ENCODE results near the gene ADO. TPM values are rescaled to one million over a fixed set of nuclear protein-coding genes. Genes with fewer than 3 reads are reported as not detected.

ADO gene
- total and polyA plus RNA-seq, 2 of the 13 experiments (the other 11 are each of a cell fraction or from before 2014, with no cell fraction given), result 8.9 to 15.9 TPM

DNA sequence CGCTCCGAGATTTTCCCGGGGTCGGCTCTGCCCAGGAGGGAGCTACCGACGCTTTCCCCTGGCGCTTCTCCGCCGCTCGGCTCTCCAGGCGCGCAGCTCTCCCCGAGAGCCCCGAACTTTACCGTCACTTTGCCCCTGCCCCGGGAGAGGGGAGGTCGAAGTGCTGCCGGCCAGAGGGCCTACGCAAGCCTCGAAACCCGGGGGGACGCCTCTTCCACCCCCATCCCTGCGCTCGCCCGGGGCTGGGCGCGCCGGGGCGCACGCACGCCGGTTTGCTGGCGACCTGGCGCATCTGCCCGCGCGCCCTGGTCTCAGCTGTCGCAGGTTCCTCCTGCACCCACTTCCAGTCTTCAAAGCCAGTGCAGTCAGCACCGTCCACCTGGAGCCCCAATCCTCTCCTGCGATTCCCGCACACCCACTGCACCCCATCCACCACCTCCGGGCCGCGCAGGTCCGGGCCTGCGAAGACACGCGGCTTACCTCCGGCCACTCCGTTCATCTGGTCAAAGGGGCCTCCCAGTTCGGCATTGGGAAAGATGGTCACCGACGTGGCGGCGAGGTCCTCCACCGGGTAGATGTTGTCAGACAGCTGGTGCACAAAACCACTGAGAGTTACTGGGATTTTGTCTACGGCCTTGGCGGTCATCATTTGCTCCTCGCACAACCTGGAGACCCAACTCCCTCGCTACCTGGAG, 11.0 kb downstream of the ADO start:
- H3K27ac ChIP-seq (ENCODE audit: extremely low read length, insufficient read depth, low read length), result no peak overlapping the region
- DNase-seq (ENCODE audit: low spot score), result no peak
- no peaks in the 10 kb centered on the region for H3K79me2 ChIP-seq (ENCODE audit: insufficient read depth, low read length)
- H3K9ac ChIP-seq (ENCODE audit: insufficient read depth, low read depth, low read length), result no peak overlapping the region
- ATAC-seq, result no peak
- 45% methylated on average over 41 of the region's 60 CpGs for WGBS (ENCODE audit: low lambda C conversion rate)
- ChIA-PET POLR2A (interaction anchor here (1.4 to 2.3 kb wide), 3 partner anchors 9 to 317 kb away, joined by 8 to 13 read pairs (median 11); partner anchors contain the start of genes ADO and NRBF2), CTCF (ENCODE audit: low intra/inter-chr PET ratio, low total read pairs) (no interaction called here)
- in situ Hi-C loops (cut with HindIII; ENCODE audit: extremely low pct_ligation_motif_present, low pct_unique_long_range_greater_than_20kb) (loop anchor here (5.0 to 25.0 kb wide), 2 partner anchors 203 to 553 kb away; partner anchors contain the start of gene RTKN2), intact Hi-C loops (cut with micrococcal nuclease; ENCODE audit: unreplicated experiment) (loop anchor here (1.0 kb wide), 2 partner anchors 9 to 318 kb away; partner anchors contain the start of gene NRBF2)
- no peak for FAIRE-seq
- TF ChIP-seq TEAD2 (CRISPR knock-in tag; IDR thresholded peaks at IDR 0.05), result no peak
- TF ChIP-seq, protein P1, sequence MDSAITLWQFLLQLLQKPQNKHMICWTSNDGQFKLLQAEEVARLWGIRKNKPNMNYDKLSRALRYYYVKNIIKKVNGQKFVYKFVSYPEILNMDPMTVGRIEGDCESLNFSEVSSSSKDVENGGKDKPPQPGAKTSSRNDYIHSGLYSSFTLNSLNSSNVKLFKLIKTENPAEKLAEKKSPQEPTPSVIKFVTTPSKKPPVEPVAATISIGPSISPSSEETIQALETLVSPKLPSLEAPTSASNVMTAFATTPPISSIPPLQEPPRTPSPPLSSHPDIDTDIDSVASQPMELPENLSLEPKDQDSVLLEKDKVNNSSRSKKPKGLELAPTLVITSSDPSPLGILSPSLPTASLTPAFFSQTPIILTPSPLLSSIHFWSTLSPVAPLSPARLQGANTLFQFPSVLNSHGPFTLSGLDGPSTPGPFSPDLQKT (CRISPR knock-in tag; IDR thresholded peaks at IDR 0.05; ENCODE audit: borderline replicate concordance), result no peak
- TF ChIP-seq MTF2 (CRISPR knock-in tag; IDR thresholded peaks at IDR 0.05; ENCODE audit: borderline replicate concordance), result peak; percentile 78; the same call in 1 of the 2 replicates
- TF ChIP-seq, protein P2, sequence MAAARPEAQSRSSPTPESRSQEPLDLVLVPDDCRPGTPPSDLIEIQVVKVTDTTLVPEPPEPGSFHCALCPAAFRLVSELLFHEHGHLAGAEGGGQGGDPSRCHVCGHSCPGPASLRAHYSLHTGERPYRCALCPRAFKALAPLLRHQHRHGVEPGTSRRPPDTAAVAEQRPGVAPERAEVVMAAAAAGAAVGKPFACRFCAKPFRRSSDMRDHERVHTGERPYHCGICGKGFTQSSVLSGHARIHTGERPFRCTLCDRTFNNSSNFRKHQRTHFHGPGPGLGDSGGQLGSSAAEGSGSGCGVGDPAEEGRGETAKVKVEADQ (CRISPR knock-in tag; IDR thresholded peaks at IDR 0.05; ENCODE audit: borderline replicate concordance), result no peak
- TF ChIP-seq, protein P3, sequence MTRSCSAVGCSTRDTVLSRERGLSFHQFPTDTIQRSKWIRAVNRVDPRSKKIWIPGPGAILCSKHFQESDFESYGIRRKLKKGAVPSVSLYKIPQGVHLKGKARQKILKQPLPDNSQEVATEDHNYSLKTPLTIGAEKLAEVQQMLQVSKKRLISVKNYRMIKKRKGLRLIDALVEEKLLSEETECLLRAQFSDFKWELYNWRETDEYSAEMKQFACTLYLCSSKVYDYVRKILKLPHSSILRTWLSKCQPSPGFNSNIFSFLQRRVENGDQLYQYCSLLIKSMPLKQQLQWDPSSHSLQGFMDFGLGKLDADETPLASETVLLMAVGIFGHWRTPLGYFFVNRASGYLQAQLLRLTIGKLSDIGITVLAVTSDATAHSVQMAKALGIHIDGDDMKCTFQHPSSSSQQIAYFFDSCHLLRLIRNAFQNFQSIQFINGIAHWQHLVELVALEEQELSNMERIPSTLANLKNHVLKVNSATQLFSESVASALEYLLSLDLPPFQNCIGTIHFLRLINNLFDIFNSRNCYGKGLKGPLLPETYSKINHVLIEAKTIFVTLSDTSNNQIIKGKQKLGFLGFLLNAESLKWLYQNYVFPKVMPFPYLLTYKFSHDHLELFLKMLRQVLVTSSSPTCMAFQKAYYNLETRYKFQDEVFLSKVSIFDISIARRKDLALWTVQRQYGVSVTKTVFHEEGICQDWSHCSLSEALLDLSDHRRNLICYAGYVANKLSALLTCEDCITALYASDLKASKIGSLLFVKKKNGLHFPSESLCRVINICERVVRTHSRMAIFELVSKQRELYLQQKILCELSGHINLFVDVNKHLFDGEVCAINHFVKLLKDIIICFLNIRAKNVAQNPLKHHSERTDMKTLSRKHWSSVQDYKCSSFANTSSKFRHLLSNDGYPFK (CRISPR knock-in tag; IDR thresholded peaks at IDR 0.05; ENCODE audit: borderline replicate concordance), result no peak
- peak; percentile 68; the same call in 1 of the 2 replicates for TF ChIP-seq MTA1 (CRISPR knock-in tag; IDR thresholded peaks at IDR 0.05; ENCODE audit: borderline replicate concordance)
- TF ChIP-seq, protein P4, sequence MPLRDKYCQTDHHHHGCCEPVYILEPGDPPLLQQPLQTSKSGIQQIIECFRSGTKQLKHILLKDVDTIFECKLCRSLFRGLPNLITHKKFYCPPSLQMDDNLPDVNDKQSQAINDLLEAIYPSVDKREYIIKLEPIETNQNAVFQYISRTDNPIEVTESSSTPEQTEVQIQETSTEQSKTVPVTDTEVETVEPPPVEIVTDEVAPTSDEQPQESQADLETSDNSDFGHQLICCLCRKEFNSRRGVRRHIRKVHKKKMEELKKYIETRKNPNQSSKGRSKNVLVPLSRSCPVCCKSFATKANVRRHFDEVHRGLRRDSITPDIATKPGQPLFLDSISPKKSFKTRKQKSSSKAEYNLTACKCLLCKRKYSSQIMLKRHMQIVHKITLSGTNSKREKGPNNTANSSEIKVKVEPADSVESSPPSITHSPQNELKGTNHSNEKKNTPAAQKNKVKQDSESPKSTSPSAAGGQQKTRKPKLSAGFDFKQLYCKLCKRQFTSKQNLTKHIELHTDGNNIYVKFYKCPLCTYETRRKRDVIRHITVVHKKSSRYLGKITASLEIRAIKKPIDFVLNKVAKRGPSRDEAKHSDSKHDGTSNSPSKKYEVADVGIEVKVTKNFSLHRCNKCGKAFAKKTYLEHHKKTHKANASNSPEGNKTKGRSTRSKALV (CRISPR knock-in tag; IDR thresholded peaks at IDR 0.05), result peak; percentile 99
- TF ChIP-seq HDAC6 (IDR thresholded peaks at IDR 0.05; ENCODE audit: low read depth, low read length), result peak; percentile 48; the same call in 1 of the 2 replicates
- TF ChIP-seq DR1 (CRISPR knock-in tag; IDR thresholded peaks at IDR 0.05), result 0 out of 2 replicates have a peak, but pooled peaks have one; percentile 3
- peak; percentile 23 for TF ChIP-seq HNRNPLL (IDR thresholded peaks at IDR 0.05; ENCODE audit: low read depth, low read length, poor library complexity, severe bottlenecking)
- TF ChIP-seq, protein P5, sequence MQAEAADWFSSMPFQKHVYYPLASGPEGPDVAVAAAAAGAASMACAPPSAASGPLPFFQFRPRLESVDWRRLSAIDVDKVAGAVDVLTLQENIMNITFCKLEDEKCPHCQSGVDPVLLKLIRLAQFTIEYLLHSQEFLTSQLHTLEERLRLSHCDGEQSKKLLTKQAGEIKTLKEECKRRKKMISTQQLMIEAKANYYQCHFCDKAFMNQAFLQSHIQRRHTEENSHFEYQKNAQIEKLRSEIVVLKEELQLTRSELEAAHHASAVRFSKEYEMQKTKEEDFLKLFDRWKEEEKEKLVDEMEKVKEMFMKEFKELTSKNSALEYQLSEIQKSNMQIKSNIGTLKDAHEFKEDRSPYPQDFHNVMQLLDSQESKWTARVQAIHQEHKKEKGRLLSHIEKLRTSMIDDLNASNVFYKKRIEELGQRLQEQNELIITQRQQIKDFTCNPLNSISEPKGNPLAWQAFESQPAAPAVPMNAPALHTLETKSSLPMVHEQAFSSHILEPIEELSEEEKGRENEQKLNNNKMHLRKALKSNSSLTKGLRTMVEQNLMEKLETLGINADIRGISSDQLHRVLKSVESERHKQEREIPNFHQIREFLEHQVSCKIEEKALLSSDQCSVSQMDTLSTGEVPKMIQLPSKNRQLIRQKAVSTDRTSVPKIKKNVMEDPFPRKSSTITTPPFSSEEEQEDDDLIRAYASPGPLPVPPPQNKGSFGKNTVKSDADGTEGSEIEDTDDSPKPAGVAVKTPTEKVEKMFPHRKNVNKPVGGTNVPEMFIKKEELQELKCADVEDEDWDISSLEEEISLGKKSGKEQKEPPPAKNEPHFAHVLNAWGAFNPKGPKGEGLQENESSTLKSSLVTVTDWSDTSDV (CRISPR knock-in tag; IDR thresholded peaks at IDR 0.05), result 0 out of 2 replicates have a peak, but pooled peaks have one; percentile 5
- 0 out of 2 replicates have a peak, but pooled peaks have one; percentile 3 for TF ChIP-seq ZNF501 (CRISPR knock-in tag; IDR thresholded peaks at IDR 0.05)
- BruUV-seq (replicated peaks), result TSS peak; percentile 92
- H3K9me3 ChIP-seq (ENCODE audit: low read length), result no peaks in the 10 kb centered on the region
- H3K4me1 ChIP-seq (ENCODE audit: insufficient read depth, low read length), result peaks cover 23% of the 10 kb centered on the region
- no peaks in the 10 kb centered on the region for H4K20me1 ChIP-seq (ENCODE audit: insufficient read depth, low read length)
- no peak overlapping the region for H2AFZ ChIP-seq (ENCODE audit: low read length)
- no peaks in the 10 kb centered on the region for H3K36me3 ChIP-seq (replicated peaks in 1 of 2; ENCODE audit: control insufficient read depth in 1 of 2, insufficient read depth in 2 of 2, low read length in 2 of 2)
- peak overlapping the region; percentile 61 to 75 (median 65) for H3K4me3 ChIP-seq (replicated peaks in 1 of 3; ENCODE audit: insufficient read depth in 1 of 3, low read depth in 2 of 3, low read length in 3 of 3)
- H3K27me3 ChIP-seq (ENCODE audit: control insufficient read depth in 1 of 2, insufficient read depth in 2 of 2, low read length in 2 of 2), result peaks cover 7 to 23% of the 10 kb centered on the region in 2 experiments; a peak in 4 of 5 replicates
- peak overlapping the region; percentile 91 for H3K4me2 ChIP-seq (ENCODE audit: low read depth, low read length)
